Activated T-helper 17 cell treated with anti-CD3 and anti-CD28 coated beads, Interleukin-2, amount 50 U/mL, for 72 hours (primary cell): ENCODE results near the gene OVAAL. TPM values are rescaled to one million over a fixed set of nuclear protein-coding genes. Genes with fewer than 3 reads are reported as not detected.

Experiments
- ATAC-seq: fragments of 150-1000 bp; cut with Tn5 transposase; replicated peaks from 2 replicates; pipeline ENCODE4 v1.10.0; 2021; ENCODE audit warnings: mild to moderate bottlenecking, moderate library complexity
- H3K27ac Mint-ChIP-seq: one replicate; pipeline ENCODE4 v1.8.0; 2022; ENCODE audit warnings: mixed read lengths
- H3K27me3 Mint-ChIP-seq: one replicate; pipeline ENCODE4 v1.8.0; 2022; ENCODE audit warnings: mixed read lengths
- H3K36me3 Mint-ChIP-seq: one replicate; pipeline ENCODE4 v1.8.0; 2022; ENCODE audit warnings: low read depth, mild to moderate bottlenecking, mixed read lengths
- H3K4me1 Mint-ChIP-seq: one replicate; pipeline ENCODE4 v1.8.0; 2022; ENCODE audit warnings: mixed read lengths
- H3K4me3 Mint-ChIP-seq: one replicate; pipeline ENCODE4 v1.8.0; 2022; ENCODE audit warnings: mild to moderate bottlenecking, mixed read lengths
- H3K9me3 Mint-ChIP-seq: one replicate; pipeline ENCODE4 v1.8.0; 2022; ENCODE audit warnings: mixed read lengths
- total RNA-seq, 2 donors: library from RNA; stranded (reverse); gene quantifications; one replicate each; pipeline ENCODE4 v1.2.3, GENCODE V29; 2022

Gene OVAAL
- total RNA-seq, 2 donors from 2014 or later = not detected

- Mint-ChIP-seq H3K4me3 (peak overlapping the region; percentile 50), H3K9me3 (no peaks in the 10 kb centered on the region), H3K4me1 (peaks cover 20% of the 10 kb centered on the region), H3K27me3 (peaks cover 12% of the 10 kb centered on the region), H3K36me3 (no peaks in the 10 kb centered on the region), H3K27ac (peak overlapping the region; percentile 80)
- peak; percentile 92 for ATAC-seq
Measured at GRCh38 chr1:180571832-180572636, 13.3 kb downstream of the OVAAL start.

- Mint-ChIP-seq H3K4me1 (peaks cover 20% of the 10 kb centered on the region), H3K27me3 (peaks cover 12% of the 10 kb centered on the region), H3K36me3 (no peaks in the 10 kb centered on the region), H3K9me3 (no peaks in the 10 kb centered on the region), H3K4me3 (peak overlapping the region; percentile 50), H3K27ac (peak overlapping the region; percentile 80)
- no peak for ATAC-seq
Measured at GRCh38 chr1:180572760-180573159, 14.0 kb downstream of the OVAAL start.

DNA sequence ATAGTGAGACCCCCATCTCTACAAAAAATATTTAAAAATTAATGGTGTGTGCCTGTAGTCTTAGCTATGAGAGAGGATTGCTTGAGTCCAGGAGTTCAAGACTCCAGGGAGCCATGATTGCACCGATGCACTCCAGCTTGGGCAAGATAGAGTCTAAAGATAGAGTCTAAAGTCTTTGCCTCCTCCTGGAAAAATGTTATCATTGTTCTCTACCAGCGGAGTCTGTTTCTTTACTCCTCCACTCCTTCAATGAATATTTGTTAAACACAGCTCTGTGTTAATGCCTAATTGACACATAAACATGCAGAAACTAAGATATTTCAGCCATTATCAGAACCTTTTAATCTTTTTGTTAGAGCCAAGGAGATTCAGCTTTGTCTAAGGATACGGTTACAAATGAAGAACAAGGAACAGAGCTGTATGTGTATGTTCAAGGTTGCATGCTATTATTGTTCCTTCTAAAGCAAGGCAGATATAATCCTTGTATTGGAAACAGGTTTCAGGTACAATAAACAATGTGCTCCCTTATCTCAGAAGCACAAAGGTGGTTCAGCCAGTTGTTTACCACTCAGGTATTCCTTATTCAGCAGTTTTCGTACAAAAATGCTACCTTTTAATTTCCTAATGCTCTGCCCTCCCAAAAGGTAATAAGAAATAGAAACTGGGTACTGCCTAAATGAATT is 15.4 kb downstream of the OVAAL start:
- Mint-ChIP-seq H3K27ac (no peak overlapping the region), H3K27me3 (peaks cover 10% of the 10 kb centered on the region), H3K4me1 (peaks cover 20% of the 10 kb centered on the region), H3K9me3 (no peaks in the 10 kb centered on the region), H3K4me3 (no peak overlapping the region), H3K36me3 (no peaks in the 10 kb centered on the region)
- no peak for ATAC-seq

- Mint-ChIP-seq H3K9me3 (no peaks in the 10 kb centered on the region), H3K27me3 (peaks cover 4% of the 10 kb centered on the region), H3K4me3 (no peak overlapping the region), H3K36me3 (no peaks in the 10 kb centered on the region), H3K4me1 (peaks cover 14% of the 10 kb centered on the region), H3K27ac (no peak overlapping the region)
- ATAC-seq = no peak
Measured at GRCh38 chr1:180577361-180577760, 18.6 kb downstream of the OVAAL start.

DNA sequence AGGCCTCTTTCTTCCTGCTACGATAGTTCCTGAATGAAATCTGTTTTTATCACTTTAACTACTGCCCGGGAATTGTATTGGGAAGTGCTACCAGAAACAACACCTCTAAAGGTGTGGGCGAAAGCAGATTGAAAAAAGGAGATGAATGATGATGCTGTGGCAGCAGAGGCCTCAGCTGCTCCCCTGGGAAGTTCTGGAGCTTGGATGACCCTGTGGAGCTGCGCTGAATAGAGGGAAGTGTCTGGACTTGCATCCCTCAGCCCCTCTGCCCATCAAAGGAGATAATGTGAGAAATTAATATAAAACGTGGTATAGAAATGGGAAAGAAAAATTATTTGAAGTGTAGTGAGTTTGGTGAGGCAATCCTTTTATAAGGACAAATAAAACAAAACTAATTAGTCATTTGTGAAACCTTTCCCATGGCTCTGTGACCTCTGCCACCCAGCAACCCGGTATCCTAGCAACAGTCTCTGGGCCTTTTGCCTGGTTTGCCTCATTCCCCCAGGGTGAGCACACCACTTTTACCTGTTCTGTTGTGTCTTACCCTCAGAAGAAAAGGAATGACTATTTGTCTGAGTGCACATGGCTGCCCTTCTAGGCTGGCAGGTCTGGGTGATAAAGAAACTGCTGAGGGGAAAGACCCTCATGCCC is 21.3 kb downstream of the OVAAL start:
- Mint-ChIP-seq H3K9me3 (no peaks in the 10 kb centered on the region), H3K27me3 (peaks cover 4% of the 10 kb centered on the region), H3K4me3 (no peak overlapping the region), H3K36me3 (no peaks in the 10 kb centered on the region), H3K4me1 (peaks cover 11% of the 10 kb centered on the region), H3K27ac (peak overlapping the region; percentile 39)
- peak; percentile 63 for ATAC-seq

- Mint-ChIP-seq H3K4me3 (no peak overlapping the region), H3K36me3 (no peaks in the 10 kb centered on the region), H3K9me3 (no peaks in the 10 kb centered on the region), H3K27ac (no peak overlapping the region), H3K27me3 (no peaks in the 10 kb centered on the region), H3K4me1 (peaks cover 16% of the 10 kb centered on the region)
- no peak for ATAC-seq
Measured at GRCh38 chr1:180581635-180582039, 22.9 kb downstream of the OVAAL start.

DNA sequence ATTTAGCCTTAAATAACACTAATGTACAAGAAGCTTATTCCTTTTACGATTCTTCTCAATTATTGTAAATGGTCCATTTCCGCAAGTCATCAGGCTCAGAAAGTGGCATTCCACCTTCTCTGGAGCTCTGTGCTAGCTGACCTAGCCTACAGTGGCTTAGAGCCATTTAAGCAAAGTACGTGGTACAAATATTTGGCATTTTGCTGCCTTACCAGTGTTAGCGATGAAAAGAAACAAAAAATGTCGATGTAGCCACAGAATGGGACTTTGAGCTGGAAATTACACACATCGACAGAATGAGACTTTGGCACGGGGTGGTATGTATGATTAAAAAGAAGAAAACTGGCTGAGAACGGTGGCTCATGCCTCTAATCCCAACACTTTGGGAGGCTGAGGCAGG is 26.1 kb downstream of the OVAAL start:
- H3K4me3 Mint-ChIP-seq = peak overlapping the region; percentile 86
- H3K27ac Mint-ChIP-seq = peak overlapping the region; percentile 95
- ATAC-seq = peak; percentile 13
- peaks cover 19% of the 10 kb centered on the region for H3K4me1 Mint-ChIP-seq
- H3K27me3 Mint-ChIP-seq = no peaks in the 10 kb centered on the region
- no peaks in the 10 kb centered on the region for H3K36me3 Mint-ChIP-seq
- H3K9me3 Mint-ChIP-seq = peaks cover 4% of the 10 kb centered on the region

DNA sequence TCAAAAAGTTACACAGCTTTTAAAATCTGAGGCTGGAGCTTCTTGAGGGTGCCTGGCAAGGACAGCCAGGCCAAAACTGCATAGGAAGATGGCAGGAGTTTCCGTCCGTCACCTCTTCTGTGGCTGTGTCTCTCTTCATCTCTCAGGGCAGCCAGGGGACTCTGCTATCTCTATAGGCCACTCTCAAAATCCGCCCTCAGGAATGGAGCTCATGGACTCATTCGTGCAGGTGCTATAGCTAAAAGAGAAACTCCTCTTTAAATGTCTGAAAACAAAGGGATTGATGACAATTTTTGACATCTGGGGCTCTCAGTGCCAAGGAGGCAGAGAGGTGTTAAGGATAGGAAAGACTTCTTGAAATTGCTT is 27.2 kb downstream of the OVAAL start:
- H3K9me3 Mint-ChIP-seq = peaks cover 4% of the 10 kb centered on the region
- H3K27me3 Mint-ChIP-seq = no peaks in the 10 kb centered on the region
- peak; percentile 1 for ATAC-seq
- H3K27ac Mint-ChIP-seq = peak overlapping the region; percentile 95
- H3K4me1 Mint-ChIP-seq = peaks cover 14% of the 10 kb centered on the region
- H3K36me3 Mint-ChIP-seq = no peaks in the 10 kb centered on the region
- H3K4me3 Mint-ChIP-seq = peak overlapping the region; percentile 86

- Mint-ChIP-seq H3K27me3 (no peaks in the 10 kb centered on the region), H3K36me3 (no peaks in the 10 kb centered on the region), H3K9me3 (peaks cover 4% of the 10 kb centered on the region), H3K27ac (peak overlapping the region; percentile 95), H3K4me3 (peak overlapping the region; percentile 86), H3K4me1 (peaks cover 14% of the 10 kb centered on the region)
- peak; percentile 82 for ATAC-seq
Measured at GRCh38 chr1:180586671-180587155, 27.9 kb downstream of the OVAAL start.

GRCh38 chr1:180588121-180588520 is 29.4 kb downstream of the OVAAL start:
- Mint-ChIP-seq H3K36me3 (no peaks in the 10 kb centered on the region), H3K4me1 (peaks cover 14% of the 10 kb centered on the region), H3K27ac (no peak overlapping the region), H3K27me3 (no peaks in the 10 kb centered on the region), H3K9me3 (peaks cover 4% of the 10 kb centered on the region), H3K4me3 (no peak overlapping the region)
- ATAC-seq = no peak

DNA sequence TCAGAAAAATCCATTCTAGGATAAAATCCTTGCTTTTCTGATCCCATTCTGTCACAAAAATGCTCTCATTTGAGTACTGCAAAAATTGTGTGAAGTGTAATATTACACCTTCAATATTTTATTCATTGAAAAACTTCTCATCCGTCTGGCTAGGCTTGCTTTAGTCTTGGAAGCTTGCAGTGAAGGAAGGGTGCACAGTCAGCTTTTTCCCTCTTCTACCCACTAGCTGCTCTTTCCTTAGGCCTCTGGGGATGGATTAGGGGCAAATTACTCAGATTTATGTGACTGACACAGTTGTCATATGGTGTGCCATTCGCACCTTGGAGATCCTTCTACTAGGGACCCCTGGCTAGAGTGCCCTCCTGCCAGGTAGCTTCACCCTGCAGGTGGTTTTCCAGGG is 32.1 kb downstream of the OVAAL start:
- peaks cover 4% of the 10 kb centered on the region for H3K9me3 Mint-ChIP-seq
- no peaks in the 10 kb centered on the region for H3K36me3 Mint-ChIP-seq
- ATAC-seq = no peak
- H3K4me3 Mint-ChIP-seq = no peak overlapping the region
- peaks cover 6% of the 10 kb centered on the region for H3K4me1 Mint-ChIP-seq
- H3K27me3 Mint-ChIP-seq = peaks cover 4% of the 10 kb centered on the region
- no peak overlapping the region for H3K27ac Mint-ChIP-seq

GRCh38 chr1:180593382-180593781 is 34.6 kb downstream of the OVAAL start:
- ATAC-seq = no peak
- no peaks in the 10 kb centered on the region for H3K9me3 Mint-ChIP-seq
- H3K4me1 Mint-ChIP-seq = no peaks in the 10 kb centered on the region
- peaks cover 10% of the 10 kb centered on the region for H3K27me3 Mint-ChIP-seq
- no peak overlapping the region for H3K27ac Mint-ChIP-seq
- H3K4me3 Mint-ChIP-seq = no peak overlapping the region
- H3K36me3 Mint-ChIP-seq = no peaks in the 10 kb centered on the region

DNA sequence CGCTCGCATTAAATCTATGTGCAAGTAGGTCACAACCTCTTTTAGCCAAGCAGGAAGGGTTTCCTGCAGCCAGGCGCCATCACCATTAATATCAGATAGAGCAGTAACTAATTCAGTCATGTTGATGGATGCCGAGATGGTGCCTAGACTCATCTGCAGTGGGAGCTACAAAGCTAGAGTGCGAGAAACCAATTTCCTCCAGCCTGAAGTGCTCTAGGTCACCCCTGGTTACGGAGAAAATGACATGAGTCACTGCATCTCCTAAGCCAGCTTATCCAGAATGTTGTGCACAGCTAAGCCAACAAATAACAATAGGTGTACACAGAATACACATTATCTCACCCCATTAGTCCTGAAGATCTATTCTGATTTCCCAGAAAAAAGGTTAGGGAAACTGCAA is 36.0 kb downstream of the OVAAL start:
- Mint-ChIP-seq H3K27me3 (peaks cover 10% of the 10 kb centered on the region), H3K9me3 (no peaks in the 10 kb centered on the region), H3K4me1 (no peaks in the 10 kb centered on the region), H3K4me3 (no peak overlapping the region), H3K36me3 (no peaks in the 10 kb centered on the region), H3K27ac (no peak overlapping the region)
- ATAC-seq = no peak

- Mint-ChIP-seq H3K27ac (no peak overlapping the region), H3K4me3 (no peak overlapping the region), H3K27me3 (peaks cover 10% of the 10 kb centered on the region), H3K36me3 (no peaks in the 10 kb centered on the region), H3K9me3 (no peaks in the 10 kb centered on the region), H3K4me1 (no peaks in the 10 kb centered on the region)
- ATAC-seq = no peak
Measured at GRCh38 chr1:180595966-180596365, 37.2 kb downstream of the OVAAL start.

DNA sequence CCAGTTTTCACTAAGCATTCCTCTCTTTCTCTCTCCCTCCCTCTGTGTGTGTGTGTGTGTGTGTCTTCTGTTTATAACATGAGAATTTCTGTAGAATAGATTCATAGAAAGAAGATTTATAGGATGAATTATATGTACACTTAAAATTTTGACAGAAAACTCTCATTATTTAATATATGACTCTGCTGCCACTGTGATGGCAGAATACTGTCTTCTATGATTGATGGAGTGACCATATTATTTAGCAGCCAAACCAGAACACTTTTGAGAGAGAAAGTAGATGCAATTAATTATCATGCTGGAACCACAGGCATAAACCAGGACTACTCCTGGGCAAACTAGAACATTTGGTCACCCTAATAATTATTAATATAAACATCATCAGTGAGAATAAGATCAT is 38.8 kb downstream of the OVAAL start:
- no peaks in the 10 kb centered on the region for H3K4me1 Mint-ChIP-seq
- H3K4me3 Mint-ChIP-seq = no peak overlapping the region
- no peaks in the 10 kb centered on the region for H3K9me3 Mint-ChIP-seq
- no peak overlapping the region for H3K27ac Mint-ChIP-seq
- no peak for ATAC-seq
- H3K27me3 Mint-ChIP-seq = peaks cover 10% of the 10 kb centered on the region
- no peaks in the 10 kb centered on the region for H3K36me3 Mint-ChIP-seq
